ENCODE measurements around the gene CFAP77.

Gene CFAP77

DNA sequence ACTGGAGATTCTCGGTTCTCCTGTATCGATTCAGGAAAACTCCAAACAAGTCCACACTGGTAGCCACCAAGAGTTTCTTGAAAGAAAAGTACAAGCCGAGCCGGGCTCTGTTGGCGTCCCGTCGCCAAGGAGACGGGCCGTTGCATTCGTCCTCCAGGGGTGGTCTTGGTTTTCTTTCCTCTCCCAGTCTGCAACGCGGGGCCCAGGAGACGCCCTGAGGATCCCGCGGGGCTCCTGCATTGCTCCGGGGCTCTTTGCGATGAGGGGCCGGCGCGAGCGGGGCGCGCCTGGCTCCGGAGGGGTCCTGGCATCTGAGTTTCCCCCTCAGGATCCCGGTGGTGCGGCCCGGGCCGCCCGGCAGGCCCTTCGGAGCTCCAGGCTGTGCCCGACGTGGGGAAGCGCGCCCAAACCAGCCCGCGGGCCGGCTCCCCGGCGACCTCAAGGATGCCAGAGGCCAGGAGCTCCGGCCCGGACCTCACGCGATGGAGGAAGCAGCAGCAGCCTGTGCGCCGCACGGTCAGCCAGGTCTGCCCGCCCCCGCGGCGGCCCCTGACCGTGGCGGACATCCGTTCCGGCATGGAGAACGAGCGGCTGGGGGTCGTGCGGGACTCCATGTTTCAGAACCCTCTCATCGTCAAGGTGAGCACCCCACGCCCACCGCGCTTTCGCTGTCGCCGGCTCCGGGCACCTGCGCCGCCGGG is at the start of gene CFAP77:
CFAP77 (plus strand) TSS at position 384 of the 701 bp plus-strand sequence; CDS start at position 445, 61 bp downstream.
- Histone ChIP-seq H3K27ac (ENCODE audit: low read depth, low read length) (no peak within 1 kb of the TSS), H4K20me1 (ENCODE audit: low read depth, low read length) (no peaks in the 10 kb centered on the region), H3K9me2 (replicated peaks; ENCODE audit: insufficient read depth, low read length) (no peaks in the 10 kb centered on the region), H3F3A (ENCODE audit: insufficient read depth) (no peaks in the 10 kb centered on the region; the same call in none of the 2 replicates), H3K36me3 (ENCODE audit: low read length) (no peaks in the 10 kb centered on the region), H2AFZ (ENCODE audit: low read depth, low read length, severe bottlenecking) (peak within 1 kb of the TSS; percentile 43), H3K9ac (ENCODE audit: low read length) (no peak within 1 kb of the TSS), H3K4me3 (ENCODE audit: insufficient read depth, low read length, poor library complexity, severe bottlenecking) (no peak within 1 kb of the TSS), H3K4me2 (ENCODE audit: low read depth, low read length, poor library complexity, severe bottlenecking) (peak within 1 kb of the TSS; percentile 39), H3K9me3 (ENCODE audit: insufficient read depth, low read length) (no peaks in the 10 kb centered on the region), H3K27me3 (ENCODE audit: low read length) (no peaks in the 10 kb centered on the region), H3K79me2 (ENCODE audit: insufficient read depth, low read length) (peaks cover 15% of the 10 kb centered on the region)
- TF ChIP-seq, protein P1, sequence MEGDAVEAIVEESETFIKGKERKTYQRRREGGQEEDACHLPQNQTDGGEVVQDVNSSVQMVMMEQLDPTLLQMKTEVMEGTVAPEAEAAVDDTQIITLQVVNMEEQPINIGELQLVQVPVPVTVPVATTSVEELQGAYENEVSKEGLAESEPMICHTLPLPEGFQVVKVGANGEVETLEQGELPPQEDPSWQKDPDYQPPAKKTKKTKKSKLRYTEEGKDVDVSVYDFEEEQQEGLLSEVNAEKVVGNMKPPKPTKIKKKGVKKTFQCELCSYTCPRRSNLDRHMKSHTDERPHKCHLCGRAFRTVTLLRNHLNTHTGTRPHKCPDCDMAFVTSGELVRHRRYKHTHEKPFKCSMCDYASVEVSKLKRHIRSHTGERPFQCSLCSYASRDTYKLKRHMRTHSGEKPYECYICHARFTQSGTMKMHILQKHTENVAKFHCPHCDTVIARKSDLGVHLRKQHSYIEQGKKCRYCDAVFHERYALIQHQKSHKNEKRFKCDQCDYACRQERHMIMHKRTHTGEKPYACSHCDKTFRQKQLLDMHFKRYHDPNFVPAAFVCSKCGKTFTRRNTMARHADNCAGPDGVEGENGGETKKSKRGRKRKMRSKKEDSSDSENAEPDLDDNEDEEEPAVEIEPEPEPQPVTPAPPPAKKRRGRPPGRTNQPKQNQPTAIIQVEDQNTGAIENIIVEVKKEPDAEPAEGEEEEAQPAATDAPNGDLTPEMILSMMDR (IDR thresholded peaks at IDR 0.05; ENCODE audit: insufficient read depth, low read length, poor library complexity, severe bottlenecking): no peak
- TF ChIP-seq EZH2phosphoT487 (conservative IDR thresholded peaks at IDR 0.05; ENCODE audit: low read length): no peak

DNA sequence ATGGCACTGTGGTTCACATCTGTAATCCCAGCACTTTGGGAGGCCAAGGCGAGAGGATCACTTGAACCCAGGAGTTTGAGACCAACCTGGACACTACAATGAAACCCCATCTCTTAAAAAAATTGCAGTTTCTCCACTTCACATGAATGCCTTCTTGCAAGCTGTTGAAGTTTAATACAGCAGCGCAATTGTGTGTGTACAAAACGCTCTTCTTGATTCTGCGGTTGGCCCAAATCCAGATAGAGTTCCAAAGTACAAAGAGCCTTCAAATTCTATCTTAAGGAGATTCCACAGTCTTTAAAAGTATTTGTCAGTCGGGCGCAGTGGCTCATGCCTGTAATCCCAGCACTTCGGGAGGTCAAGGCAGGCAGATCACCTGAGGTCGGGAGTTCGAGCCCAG is 45.9 kb upstream of the CFAP77 start:
- no peaks in the 10 kb centered on the region for H3K36me3 ChIP-seq (ENCODE audit: low read length)
- no peak overlapping the region for H3K9ac ChIP-seq (ENCODE audit: low read length)
- no peaks in the 10 kb centered on the region for H3K27me3 ChIP-seq (ENCODE audit: low read length)
- H3K27ac ChIP-seq (ENCODE audit: low read depth, low read length): no peak overlapping the region
- H3K79me2 ChIP-seq (ENCODE audit: insufficient read depth, low read length): no peaks in the 10 kb centered on the region
- H3K4me2 ChIP-seq (ENCODE audit: low read depth, low read length, poor library complexity, severe bottlenecking): no peak overlapping the region
- peaks cover 3% of the 10 kb centered on the region; the same call in 1 of the 2 replicates for H3F3A ChIP-seq (ENCODE audit: insufficient read depth)
- no peak overlapping the region for H2AFZ ChIP-seq (ENCODE audit: low read depth, low read length, severe bottlenecking)
- TF ChIP-seq, protein P1 (IDR thresholded peaks at IDR 0.05; ENCODE audit: insufficient read depth, low read length, poor library complexity, severe bottlenecking): no peak
- no peak overlapping the region for H3K4me3 ChIP-seq (ENCODE audit: insufficient read depth, low read length, poor library complexity, severe bottlenecking)
- H3K9me3 ChIP-seq (ENCODE audit: insufficient read depth, low read length): no peaks in the 10 kb centered on the region
- no peaks in the 10 kb centered on the region for H4K20me1 ChIP-seq (ENCODE audit: low read depth, low read length)
- no peaks in the 10 kb centered on the region for H3K9me2 ChIP-seq (replicated peaks; ENCODE audit: insufficient read depth, low read length)

DNA sequence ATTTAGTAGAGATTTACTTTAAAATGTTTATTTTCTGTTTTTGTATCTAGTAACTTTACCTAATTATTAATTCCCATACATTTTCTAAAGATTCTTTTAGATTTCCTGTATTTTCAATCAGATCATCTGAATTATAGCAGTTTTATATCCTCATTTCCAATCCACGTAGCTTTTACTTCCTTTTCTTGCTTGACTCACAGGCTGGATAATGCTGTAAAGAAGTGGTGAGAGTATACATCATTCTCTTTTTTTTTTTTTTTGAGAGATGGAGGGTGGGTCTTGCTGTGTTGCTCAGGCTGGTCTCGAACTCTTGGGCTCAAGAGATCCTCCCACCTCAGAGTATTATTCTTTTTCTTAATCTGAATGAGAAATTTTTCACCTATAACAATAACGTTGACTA is 44.0 kb upstream of the CFAP77 start:
- Histone ChIP-seq H4K20me1 (ENCODE audit: low read depth, low read length) (no peaks in the 10 kb centered on the region), H3F3A (ENCODE audit: insufficient read depth) (no peaks in the 10 kb centered on the region), H3K27ac (ENCODE audit: low read depth, low read length) (0 out of 2 replicates have a peak overlapping the region, but pooled peaks have one; percentile 3), H3K79me2 (ENCODE audit: insufficient read depth, low read length) (no peaks in the 10 kb centered on the region), H3K4me3 (ENCODE audit: insufficient read depth, low read length, poor library complexity, severe bottlenecking) (no peak overlapping the region), H3K4me2 (ENCODE audit: low read depth, low read length, poor library complexity, severe bottlenecking) (no peak overlapping the region), H3K9me2 (replicated peaks; ENCODE audit: insufficient read depth, low read length) (no peaks in the 10 kb centered on the region), H2AFZ (ENCODE audit: low read depth, low read length, severe bottlenecking) (peak overlapping the region; percentile 24), H3K9me3 (ENCODE audit: insufficient read depth, low read length) (no peaks in the 10 kb centered on the region), H3K36me3 (ENCODE audit: low read length) (no peaks in the 10 kb centered on the region), H3K27me3 (ENCODE audit: low read length) (no peaks in the 10 kb centered on the region), H3K9ac (ENCODE audit: low read length) (no peak overlapping the region)
- TF ChIP-seq, protein P1 (IDR thresholded peaks at IDR 0.05; ENCODE audit: insufficient read depth, low read length, poor library complexity, severe bottlenecking): no peak
- TF ChIP-seq EZH2phosphoT487 (conservative IDR thresholded peaks at IDR 0.05; ENCODE audit: low read length): no peak

Measured in SU-DHL-6 (cell line).